ENCODE measurements around the gene SFT2D1.

DNA sequence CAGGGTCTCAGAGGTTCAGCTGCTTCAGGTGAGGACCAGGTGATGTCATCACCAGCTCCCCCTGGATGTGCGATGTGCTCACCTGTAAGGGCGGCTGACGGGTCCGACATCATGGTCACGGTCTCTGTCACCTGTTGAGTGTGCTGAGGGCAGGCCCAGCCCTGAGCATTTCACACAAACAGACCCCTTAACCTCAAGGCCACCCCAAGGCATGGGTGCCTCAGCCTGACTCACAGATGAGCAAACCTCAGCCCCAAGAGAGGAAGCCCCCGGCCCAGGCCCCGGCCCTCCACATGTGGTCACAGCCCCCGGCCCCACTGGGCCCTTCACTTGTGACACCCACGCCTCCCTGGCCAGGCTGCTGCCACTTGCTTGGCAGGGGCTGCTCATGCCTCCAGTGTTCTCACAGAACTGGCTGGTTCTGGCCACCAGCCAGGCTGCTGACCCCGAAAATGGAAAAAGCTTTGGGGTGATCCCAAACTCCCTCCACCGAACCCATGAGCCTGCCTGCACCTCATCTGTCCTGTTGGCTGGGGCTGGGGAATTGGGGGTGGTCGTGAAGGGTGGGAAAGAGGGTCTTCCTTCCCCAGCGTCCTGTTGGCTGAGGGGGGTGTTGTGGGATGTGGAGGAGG is 67.5 kb downstream of the SFT2D1 start:
- TF ChIP-seq, protein P1, sequence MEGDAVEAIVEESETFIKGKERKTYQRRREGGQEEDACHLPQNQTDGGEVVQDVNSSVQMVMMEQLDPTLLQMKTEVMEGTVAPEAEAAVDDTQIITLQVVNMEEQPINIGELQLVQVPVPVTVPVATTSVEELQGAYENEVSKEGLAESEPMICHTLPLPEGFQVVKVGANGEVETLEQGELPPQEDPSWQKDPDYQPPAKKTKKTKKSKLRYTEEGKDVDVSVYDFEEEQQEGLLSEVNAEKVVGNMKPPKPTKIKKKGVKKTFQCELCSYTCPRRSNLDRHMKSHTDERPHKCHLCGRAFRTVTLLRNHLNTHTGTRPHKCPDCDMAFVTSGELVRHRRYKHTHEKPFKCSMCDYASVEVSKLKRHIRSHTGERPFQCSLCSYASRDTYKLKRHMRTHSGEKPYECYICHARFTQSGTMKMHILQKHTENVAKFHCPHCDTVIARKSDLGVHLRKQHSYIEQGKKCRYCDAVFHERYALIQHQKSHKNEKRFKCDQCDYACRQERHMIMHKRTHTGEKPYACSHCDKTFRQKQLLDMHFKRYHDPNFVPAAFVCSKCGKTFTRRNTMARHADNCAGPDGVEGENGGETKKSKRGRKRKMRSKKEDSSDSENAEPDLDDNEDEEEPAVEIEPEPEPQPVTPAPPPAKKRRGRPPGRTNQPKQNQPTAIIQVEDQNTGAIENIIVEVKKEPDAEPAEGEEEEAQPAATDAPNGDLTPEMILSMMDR (IDR thresholded peaks at IDR 0.05): no peak
- TF ChIP-seq POLR2AphosphoS5 (IDR thresholded peaks at IDR 0.05) (no peak), EP300 (IDR thresholded peaks at IDR 0.05) (no peak), POLR2A (IDR thresholded peaks at IDR 0.05) (no peak)
